ENCODE measurements around the gene RBP3. TPM values are rescaled to one million over a fixed set of nuclear protein-coding genes. Genes with fewer than 3 reads are reported as not detected.

RBP3 gene
- total RNA-seq, 1 experiment from 2014 or later: not detected

DNA sequence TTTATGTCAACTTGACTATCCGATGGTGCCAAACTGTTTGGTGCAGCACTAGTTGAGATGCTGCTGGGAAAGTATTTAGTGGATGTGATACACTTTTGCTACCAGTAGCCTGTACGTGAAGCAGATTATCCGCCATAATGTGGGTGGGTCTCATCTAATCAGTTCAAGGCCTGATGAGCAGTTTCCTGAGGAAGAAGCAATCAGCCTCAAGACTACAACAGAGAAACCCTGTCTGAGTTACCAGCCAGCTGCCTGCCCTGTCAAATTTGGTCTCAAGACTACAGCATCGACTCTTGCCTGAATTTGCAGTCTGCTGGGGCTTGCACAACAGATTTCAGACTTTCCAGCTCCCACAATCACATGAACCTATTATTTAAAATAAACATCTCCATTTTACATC is 10.9 kb upstream of the RBP3 start:
- no peaks in the 10 kb centered on the region for H3K4me1 Mint-ChIP-seq (ENCODE audit: low read depth, unreplicated experiment)
- Histone ChIP-seq H3K36me3 (ENCODE audit: control insufficient read depth, insufficient read depth, low read length) (no peaks in the 10 kb centered on the region), H3K27me3 (replicated peaks; ENCODE audit: control insufficient read depth, insufficient read depth, low read length) (no peaks in the 10 kb centered on the region), H3K4me1 (no peaks in the 10 kb centered on the region), H3K4me3 (ENCODE audit: low read depth, low read length) (no peak overlapping the region), H3K9me3 (no peaks in the 10 kb centered on the region)
- no TSS peak for BruUV-seq (replicated peaks)
- POLR2A ChIA-PET: no interaction called here
- intact Hi-C loops (cut with micrococcal nuclease; ENCODE audit: unreplicated experiment): no loop called here
- CTCF ChIA-PET: interaction anchor here (0.6 kb wide), 1 partner anchor 25 kb away, joined by 3 read pairs; no protein-coding TSS in a partner anchor
- peak in 1 of 2 experiments; percentile 7 for DNase-seq
- peaks cover 28% of the 10 kb centered on the region for H3K27me3 Mint-ChIP-seq (ENCODE audit: insufficient read depth, unreplicated experiment)
- no peaks in the 10 kb centered on the region for H3K9me3 Mint-ChIP-seq (ENCODE audit: unreplicated experiment)
- no peaks in the 10 kb centered on the region for H3K36me3 Mint-ChIP-seq (ENCODE audit: insufficient read depth, unreplicated experiment)
- TF ChIP-seq CTCF (IDR thresholded peaks at IDR 0.05; ENCODE audit: insufficient read depth in 1 of 2, low read depth in 1 of 2, low read length in 1 of 2, severe bottlenecking in 1 of 2, unreplicated experiment in 1 of 2): no peak
- H3K4me3 Mint-ChIP-seq (ENCODE audit: unreplicated experiment): no peak overlapping the region
- H3K27ac Mint-ChIP-seq (ENCODE audit: unreplicated experiment): no peak overlapping the region

DNA sequence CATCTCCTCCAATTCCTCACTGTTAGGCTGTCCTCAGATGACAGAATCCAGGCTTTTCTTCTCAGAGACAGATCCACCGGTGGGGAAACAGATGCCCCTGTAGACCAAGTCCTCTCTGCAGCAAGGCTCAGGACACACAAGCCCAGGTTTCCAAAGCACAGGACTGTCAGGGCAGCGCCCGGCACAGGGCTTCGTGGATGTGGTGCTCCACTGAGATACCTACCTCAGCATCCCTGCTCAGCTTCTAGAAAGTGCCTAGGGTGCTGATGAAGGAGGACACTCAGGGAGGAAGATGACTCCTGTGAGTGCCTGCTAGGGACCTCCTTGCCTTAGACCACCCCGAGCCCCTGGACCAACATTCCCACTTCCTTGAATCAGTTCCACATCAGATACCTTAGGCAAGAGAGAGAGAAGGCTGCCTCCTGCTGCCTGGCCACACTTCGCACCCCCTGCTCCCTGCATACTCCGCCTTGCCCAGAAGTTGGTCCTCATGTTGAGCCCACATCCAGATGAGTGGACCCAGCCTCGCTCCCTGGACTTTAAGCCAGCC is 8.9 kb upstream of the RBP3 start:
- no peaks in the 10 kb centered on the region for H3K9me3 Mint-ChIP-seq (ENCODE audit: unreplicated experiment)
- peaks cover 21% of the 10 kb centered on the region for H3K27me3 Mint-ChIP-seq (ENCODE audit: insufficient read depth, unreplicated experiment)
- ChIA-PET CTCF (interaction anchor here (1.6 kb wide), 1 partner anchor 292 kb away, joined by 6 read pairs; no protein-coding TSS in a partner anchor), POLR2A (no interaction called here)
- intact Hi-C loops (cut with micrococcal nuclease; ENCODE audit: unreplicated experiment): no loop called here
- DNase-seq: peak in 1 of 2 experiments; percentile 26
- Histone ChIP-seq H3K27me3 (replicated peaks; ENCODE audit: control insufficient read depth, insufficient read depth, low read length) (no peaks in the 10 kb centered on the region), H3K9me3 (no peaks in the 10 kb centered on the region), H3K4me1 (no peaks in the 10 kb centered on the region), H3K4me3 (ENCODE audit: low read depth, low read length) (no peak overlapping the region), H3K36me3 (ENCODE audit: control insufficient read depth, insufficient read depth, low read length) (no peaks in the 10 kb centered on the region)
- H3K4me3 Mint-ChIP-seq (ENCODE audit: unreplicated experiment): no peak overlapping the region
- no peaks in the 10 kb centered on the region for H3K36me3 Mint-ChIP-seq (ENCODE audit: insufficient read depth, unreplicated experiment)
- BruUV-seq (replicated peaks): no TSS peak
- no peak for TF ChIP-seq CTCF (IDR thresholded peaks at IDR 0.05; ENCODE audit: insufficient read depth in 1 of 2, low read depth in 1 of 2, low read length in 1 of 2, severe bottlenecking in 1 of 2, unreplicated experiment in 1 of 2)
- H3K27ac Mint-ChIP-seq (ENCODE audit: unreplicated experiment): no peak overlapping the region
- H3K4me1 Mint-ChIP-seq (ENCODE audit: low read depth, unreplicated experiment): no peaks in the 10 kb centered on the region

GRCh38 chr10:47339759-47340607 is 8.2 kb upstream of the RBP3 start:
- Histone ChIP-seq H3K9me3 (no peaks in the 10 kb centered on the region), H3K27me3 (replicated peaks; ENCODE audit: control insufficient read depth, insufficient read depth, low read length) (no peaks in the 10 kb centered on the region), H3K4me3 (ENCODE audit: low read depth, low read length) (no peak overlapping the region), H3K36me3 (ENCODE audit: control insufficient read depth, insufficient read depth, low read length) (no peaks in the 10 kb centered on the region), H3K4me1 (no peaks in the 10 kb centered on the region)
- Mint-ChIP-seq H3K36me3 (ENCODE audit: insufficient read depth, unreplicated experiment) (no peaks in the 10 kb centered on the region), H3K9me3 (ENCODE audit: unreplicated experiment) (no peaks in the 10 kb centered on the region), H3K4me1 (ENCODE audit: low read depth, unreplicated experiment) (no peaks in the 10 kb centered on the region), H3K4me3 (ENCODE audit: unreplicated experiment) (no peak overlapping the region), H3K27me3 (ENCODE audit: insufficient read depth, unreplicated experiment) (peaks cover 17% of the 10 kb centered on the region), H3K27ac (ENCODE audit: unreplicated experiment) (no peak overlapping the region)
- POLR2A ChIA-PET: no interaction called here
- peak in 1 of 2 experiments; percentile 18 for DNase-seq
- CTCF ChIA-PET: interaction anchor here (1.0 to 1.6 kb wide), 7 partner anchors 8 to 316 kb away, joined by 3 to 10 read pairs (median 5); partner anchors contain the start of gene ZNF488
- no TSS peak for BruUV-seq (replicated peaks)
- intact Hi-C loops (cut with micrococcal nuclease; ENCODE audit: unreplicated experiment): no loop called here
- no peak for TF ChIP-seq CTCF (IDR thresholded peaks at IDR 0.05; ENCODE audit: insufficient read depth in 1 of 2, low read depth in 1 of 2, low read length in 1 of 2, severe bottlenecking in 1 of 2, unreplicated experiment in 1 of 2)

Data from Caco-2 (cell line).